Retina (tissue), 1 donor: ENCODE measurements around the gene RB1.

Experiments used
- DNase-seq: peaks from one replicate; pipeline ENCODE4 v3.0.0-alpha.2; 2016

RB1 gene

DNA sequence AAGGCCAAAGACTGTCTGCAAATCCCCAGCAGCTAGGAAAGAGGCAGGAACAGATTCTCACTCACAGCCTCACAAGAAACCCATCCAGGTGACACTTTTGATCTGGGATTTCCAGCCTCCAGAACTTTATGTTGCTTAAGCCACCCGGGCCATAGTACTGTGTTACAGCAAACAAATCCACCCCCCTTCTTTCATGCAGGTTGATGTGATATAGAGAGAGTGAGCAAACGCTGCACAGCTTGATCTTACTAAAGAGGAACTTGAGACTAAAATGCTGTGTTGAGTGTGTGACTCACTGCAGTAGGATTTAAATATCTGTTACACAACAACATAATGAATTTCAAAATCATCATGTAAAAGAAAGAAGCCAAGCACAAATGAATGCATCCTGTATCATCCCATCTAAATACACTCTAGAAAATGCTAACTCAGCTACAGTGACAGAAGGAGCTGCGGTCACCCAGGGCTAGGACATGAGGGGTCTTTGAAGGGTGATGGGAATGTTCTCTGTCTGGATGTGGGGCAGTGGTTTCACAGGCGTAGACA lies 197.2 kb downstream of the RB1 start:
- DNase-seq: no peak

DNA sequence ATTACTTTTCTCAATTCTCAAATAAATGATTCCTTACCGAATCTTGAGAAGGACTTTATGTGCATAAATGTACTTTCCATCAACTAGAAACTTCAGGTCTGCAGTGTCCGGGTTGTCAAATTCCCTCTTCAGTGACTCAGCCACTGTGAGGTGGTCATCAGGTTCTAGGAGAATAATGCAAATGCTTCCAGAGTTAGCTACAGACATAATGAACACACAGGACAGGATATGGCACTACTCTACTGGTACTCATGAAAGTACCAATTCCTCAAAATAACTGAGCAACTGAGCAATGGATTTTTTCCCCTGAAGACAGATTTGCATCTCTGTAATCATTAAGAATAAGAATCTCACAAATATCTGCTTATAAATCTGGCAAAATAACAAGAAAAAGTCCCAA lies 198.2 kb downstream of the RB1 start:
- DNase-seq: no peak

DNA sequence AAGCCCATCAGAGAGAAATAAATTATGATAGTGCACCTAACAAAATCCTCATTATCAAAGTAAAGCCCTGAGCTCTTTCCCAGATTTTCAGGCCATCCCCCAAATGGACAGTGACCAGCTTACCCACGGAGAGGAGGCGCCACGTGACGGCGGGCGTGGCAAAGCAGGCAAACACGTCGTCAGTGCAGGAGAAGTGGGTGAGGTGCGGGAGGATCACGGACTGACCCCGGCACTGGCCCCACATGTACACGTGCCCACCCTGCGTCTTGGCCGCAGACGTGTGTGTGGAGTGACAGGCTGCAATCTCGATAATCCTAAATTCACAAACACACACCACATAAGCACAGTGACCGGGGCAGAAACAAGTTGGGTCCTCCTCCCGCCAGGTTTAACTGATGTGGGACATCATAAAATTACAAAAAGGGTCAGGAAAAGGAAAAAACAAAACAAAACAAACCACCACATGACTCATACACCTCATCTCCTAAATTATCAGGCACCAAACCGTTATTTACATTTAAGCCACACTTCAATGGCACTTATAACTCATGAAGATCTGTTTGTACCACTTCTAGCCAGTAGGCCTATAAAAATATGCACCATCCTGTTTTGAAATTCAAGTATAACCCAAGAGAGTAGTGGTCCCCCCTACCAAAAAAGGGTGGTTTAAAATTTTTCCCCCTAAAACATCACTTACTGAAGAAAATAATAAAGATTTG lies 199.2 kb downstream of the RB1 start:
- no peak for DNase-seq

GRCh38 chr13:48504606-48505005 lies 201.1 kb downstream of the RB1 start:
- DNase-seq: no peak

- no peak for DNase-seq
Measured at GRCh38 chr13:48505012-48505411, 201.5 kb downstream of the RB1 start.

DNA sequence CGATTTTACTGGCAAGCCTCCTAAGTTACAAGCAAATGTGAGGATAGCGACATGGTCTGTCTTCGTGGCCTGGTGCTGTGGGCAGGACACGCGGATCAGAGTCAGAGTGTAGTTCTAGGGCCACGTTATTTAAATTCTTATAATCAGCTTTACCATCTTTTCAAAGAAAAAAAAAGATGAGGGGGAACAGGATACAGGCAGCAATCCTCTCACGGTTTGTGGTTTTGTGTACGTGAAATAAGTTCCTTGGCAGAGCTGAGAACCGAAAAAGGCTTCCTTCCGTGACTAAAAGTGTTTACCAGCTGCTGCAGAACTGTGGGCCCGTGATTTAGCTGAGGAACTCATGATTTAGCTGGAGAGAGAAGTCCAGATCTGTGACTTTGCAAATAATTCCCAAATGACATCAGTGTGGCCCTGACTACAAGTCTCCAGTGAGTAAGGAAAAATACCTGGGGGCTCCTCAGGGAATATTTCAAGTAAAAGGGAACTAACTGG lies 202.1 kb downstream of the RB1 start:
- DNase-seq: no peak

- peak; percentile 12 for DNase-seq
Measured at GRCh38 chr13:48506092-48506701, 202.6 kb downstream of the RB1 start.

GRCh38 chr13:48507021-48507420 lies 203.5 kb downstream of the RB1 start:
- no peak for DNase-seq

- no peak for DNase-seq
Measured at GRCh38 chr13:48508011-48508410, 204.5 kb downstream of the RB1 start.

- no peak for DNase-seq
Measured at GRCh38 chr13:48510698-48511097, 207.1 kb downstream of the RB1 start.

DNA sequence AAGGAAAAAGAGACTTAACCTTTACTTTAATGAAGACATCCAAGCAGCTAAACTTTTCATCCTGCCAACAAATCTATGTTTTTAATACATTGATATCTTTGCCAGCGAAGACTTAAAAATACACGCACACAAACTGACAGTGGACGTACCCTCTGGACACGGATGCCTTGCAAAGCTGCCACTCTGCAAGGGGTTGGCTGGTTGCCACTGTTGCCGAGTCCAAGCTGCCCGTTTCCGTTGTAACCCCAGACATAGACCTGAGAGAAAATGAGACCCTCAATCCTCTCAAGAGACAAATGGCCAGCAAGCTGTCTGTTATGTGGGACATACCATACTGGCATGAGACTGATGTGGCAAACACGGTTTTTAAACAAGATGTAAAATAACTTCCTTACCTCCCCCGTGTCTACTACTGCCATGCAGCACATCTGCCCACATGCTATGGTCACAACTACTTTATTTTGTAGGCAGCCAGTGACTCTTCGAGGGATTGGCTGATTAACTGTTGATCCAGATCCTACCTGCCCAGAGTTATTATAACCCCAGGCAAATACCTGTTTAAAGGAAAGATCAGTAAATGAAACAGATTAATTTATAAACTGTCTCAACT lies 208.2 kb downstream of the RB1 start:
- no peak for DNase-seq

DNA sequence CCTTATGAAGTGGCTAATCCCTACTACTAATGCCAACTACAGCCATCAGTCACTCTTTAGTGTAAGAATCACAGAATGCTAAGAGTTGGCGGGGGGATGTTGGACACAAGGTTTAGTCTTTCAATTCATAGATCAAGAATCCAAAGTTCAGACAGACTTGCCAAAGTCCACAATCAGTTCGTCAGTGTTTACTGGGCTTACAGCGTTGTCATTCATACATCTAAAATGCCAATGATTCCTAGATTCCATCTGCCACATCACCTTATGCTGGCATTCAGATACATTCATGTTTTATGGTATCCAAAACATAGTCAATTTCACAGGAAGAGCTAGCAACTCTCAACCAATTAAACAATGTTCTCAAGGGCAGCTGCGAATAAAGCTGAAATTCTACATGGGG lies 211.2 kb downstream of the RB1 start:
- DNase-seq: no peak

DNA sequence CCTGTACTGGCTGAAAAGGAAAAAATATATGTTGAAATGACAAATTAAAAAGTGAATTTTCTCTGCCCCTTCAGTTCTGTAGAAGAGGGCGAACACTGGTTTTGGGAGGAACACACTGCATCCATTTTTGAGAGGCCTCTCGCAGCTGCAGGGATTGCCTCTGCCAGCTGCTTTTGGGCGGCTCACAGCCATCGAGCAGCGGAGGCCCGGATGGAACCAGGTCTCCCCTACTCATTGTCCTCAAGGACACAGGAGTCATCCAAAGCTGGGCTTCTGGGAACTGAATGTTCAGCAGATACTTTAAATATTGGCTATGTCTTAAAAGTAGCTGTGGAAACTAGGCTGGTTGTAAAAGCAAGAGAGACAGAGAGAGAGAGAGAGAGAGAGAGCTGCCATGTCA lies 212.2 kb downstream of the RB1 start:
- DNase-seq: no peak

DNA sequence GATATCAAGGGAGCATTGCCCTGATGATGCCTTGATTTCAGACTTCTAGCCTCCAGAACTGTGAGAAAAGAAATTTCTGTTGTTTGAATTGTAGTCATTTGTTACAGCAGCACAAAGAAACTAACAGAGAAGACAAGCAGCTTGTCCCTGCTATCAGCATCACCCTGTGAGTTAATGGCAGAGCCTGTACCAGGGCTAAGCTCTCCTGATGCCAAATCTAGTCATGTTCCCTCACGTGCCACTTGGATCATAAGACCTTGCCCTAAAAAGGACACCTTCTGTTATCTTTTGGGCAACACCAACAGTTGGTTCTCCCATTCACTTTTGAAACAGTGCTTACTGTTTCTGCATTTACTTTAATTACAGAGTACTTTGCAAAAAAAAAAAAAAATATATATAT lies 214.5 kb downstream of the RB1 start:
- no peak for DNase-seq

DNA sequence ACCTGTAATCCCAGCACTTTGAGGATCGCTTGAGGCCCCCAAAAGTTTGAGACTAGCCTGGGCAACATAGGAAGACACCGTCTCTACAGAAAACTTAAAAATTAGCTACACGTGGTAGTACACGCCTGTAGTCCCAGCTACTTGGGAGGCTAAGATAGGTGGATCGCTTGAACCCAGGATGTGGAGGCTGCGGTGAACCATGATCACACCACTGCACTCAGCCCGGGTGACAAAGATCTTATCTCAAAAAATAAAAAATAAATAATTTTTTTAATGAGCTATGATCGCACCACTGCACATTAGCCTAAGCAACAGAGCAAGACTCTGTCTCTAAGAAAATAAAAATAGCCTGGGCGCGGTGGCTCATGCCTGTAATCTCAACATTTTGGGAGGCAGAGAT lies 222.7 kb downstream of the RB1 start:
- DNase-seq: no peak

- no peak for DNase-seq
Measured at GRCh38 chr13:48527955-48528354, 224.4 kb downstream of the RB1 start.

GRCh38 chr13:48528720-48529119 lies 225.2 kb downstream of the RB1 start:
- no peak for DNase-seq

DNA sequence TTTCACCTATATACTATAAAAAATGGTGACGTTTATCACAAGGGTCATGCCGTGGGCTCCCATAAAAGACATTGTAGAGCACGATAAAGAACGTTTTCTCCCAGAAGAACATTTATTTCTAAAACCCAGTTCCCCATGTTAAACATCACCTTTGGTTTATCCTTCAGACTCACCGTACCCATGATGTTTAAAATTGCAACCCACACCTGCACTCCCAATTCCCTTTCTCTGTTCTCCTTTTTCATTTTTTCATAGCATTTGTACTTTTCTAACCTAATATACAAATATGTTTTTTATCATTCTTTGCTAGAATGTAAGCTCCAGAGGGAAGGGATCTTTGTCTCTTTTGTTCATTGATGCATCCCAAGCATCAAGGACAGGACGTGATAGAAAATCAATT lies 227.3 kb downstream of the RB1 start:
- no peak for DNase-seq
